Vagina (tissue), 2 donors: Measurements from ENCODE around the gene SMIM17.

ENCODE experiments used
- CTCF ChIP-seq, 3 experiments: fragments of 450-650 bp in 2 of 3; fragments of 200-600 bp in 1 of 3; sonication (generic) in 1 of 3; IDR thresholded peaks; one replicate each; pipeline ENCODE4 v1.5.1; 2017 to 2019; ENCODE audit warnings: antibody characterized with exemption in 3 of 3, mild to moderate bottlenecking in 2 of 3, moderate library complexity in 2 of 3
- POLR2A ChIP-seq, 2 donors: fragments of 450-650 bp; IDR thresholded peaks; one replicate each; pipeline ENCODE4 v1.6.1; 2017; ENCODE audit warnings: antibody characterized with exemption in 2 of 2, mild to moderate bottlenecking in 2 of 2, moderate library complexity in 2 of 2

GRCh38 chr19:56608274-56608964, 34.5 kb upstream of the SMIM17 start:
- TF ChIP-seq CTCF (IDR thresholded peaks at IDR 0.05) (no peak), POLR2A (IDR thresholded peaks at IDR 0.05) (no peak)
